ENCODE results near the gene NFX1.
"Not testable (repeated sequence)": the region's sequence is repeated elsewhere in the genome, so short reads cannot be mapped to it uniquely, and the experiment has no call there.

GRCh38 chr9:33402371-33402770, 112.1 kb downstream of the NFX1 start, which contains the start of gene AQP7:
- not testable (repeated sequence) for TF ChIP-seq CTCF (conservative IDR thresholded peaks at IDR 0.05; ENCODE audit: low read depth, low read length); EZH2 (IDR thresholded peaks at IDR 0.05; ENCODE audit: low read length, unreplicated experiment); EZH2phosphoT487 (IDR thresholded peaks at IDR 0.05; ENCODE audit: borderline replicate concordance, low read length)
